Activated T-helper 17 cell treated with anti-CD3 and anti-CD28 coated beads, Interleukin-2, amount 50 U/mL, for 72 hours (primary cell): ENCODE measurements around the gene ACAP3. TPM values are rescaled to one million over a fixed set of nuclear protein-coding genes. Genes with fewer than 3 reads are reported as not detected.

ENCODE experiments used
- ATAC-seq: fragments of 150-1000 bp; cut with Tn5 transposase; replicated peaks from 2 replicates; pipeline ENCODE4 v1.10.0; 2021; ENCODE audit warnings: mild to moderate bottlenecking, moderate library complexity
- H3K27ac Mint-ChIP-seq: one replicate; pipeline ENCODE4 v1.8.0; 2022; ENCODE audit warnings: mixed read lengths
- H3K27me3 Mint-ChIP-seq: one replicate; pipeline ENCODE4 v1.8.0; 2022; ENCODE audit warnings: mixed read lengths
- H3K36me3 Mint-ChIP-seq: one replicate; pipeline ENCODE4 v1.8.0; 2022; ENCODE audit warnings: low read depth, mild to moderate bottlenecking, mixed read lengths
- H3K4me1 Mint-ChIP-seq: one replicate; pipeline ENCODE4 v1.8.0; 2022; ENCODE audit warnings: mixed read lengths
- H3K4me3 Mint-ChIP-seq: one replicate; pipeline ENCODE4 v1.8.0; 2022; ENCODE audit warnings: mild to moderate bottlenecking, mixed read lengths
- H3K9me3 Mint-ChIP-seq: one replicate; pipeline ENCODE4 v1.8.0; 2022; ENCODE audit warnings: mixed read lengths
- total RNA-seq, 2 donors: library from RNA; stranded (reverse); gene quantifications; one replicate each; pipeline ENCODE4 v1.2.3, GENCODE V29; 2022

The ACAP3 gene
- total RNA-seq, 2 donors from 2014 or later = 41.4 to 43.3 TPM

- H3K4me1 Mint-ChIP-seq = no peaks in the 10 kb centered on the region
- H3K36me3 Mint-ChIP-seq = peaks cover 7% of the 10 kb centered on the region
- H3K9me3 Mint-ChIP-seq = no peaks in the 10 kb centered on the region
- H3K4me3 Mint-ChIP-seq = peak overlapping the region; percentile 86
- H3K27me3 Mint-ChIP-seq = no peaks in the 10 kb centered on the region
- no peak for ATAC-seq
- peak overlapping the region; percentile 84 for H3K27ac Mint-ChIP-seq
Observed at GRCh38 chr1:1307261-1307922, 338 bp downstream of the ACAP3 start.

GRCh38 chr1:1306661-1307260 is 969 bp downstream of the ACAP3 start:
- no peak for ATAC-seq
- Mint-ChIP-seq H3K27me3 (no peaks in the 10 kb centered on the region), H3K27ac (peak overlapping the region; percentile 84), H3K4me3 (peak overlapping the region; percentile 86), H3K4me1 (no peaks in the 10 kb centered on the region), H3K9me3 (no peaks in the 10 kb centered on the region), H3K36me3 (peaks cover 7% of the 10 kb centered on the region)

- Mint-ChIP-seq H3K4me1 (no peaks in the 10 kb centered on the region), H3K4me3 (peak overlapping the region; percentile 86), H3K27ac (peak overlapping the region; percentile 84), H3K27me3 (no peaks in the 10 kb centered on the region), H3K36me3 (peaks cover 1% of the 10 kb centered on the region), H3K9me3 (no peaks in the 10 kb centered on the region)
- ATAC-seq = no peak
Observed at GRCh38 chr1:1306070-1306660, 1.6 kb downstream of the ACAP3 start.

- Mint-ChIP-seq H3K4me3 (peak overlapping the region; percentile 86), H3K27me3 (no peaks in the 10 kb centered on the region), H3K9me3 (no peaks in the 10 kb centered on the region), H3K27ac (peak overlapping the region; percentile 84), H3K36me3 (no peaks in the 10 kb centered on the region), H3K4me1 (no peaks in the 10 kb centered on the region)
- no peak for ATAC-seq
Observed at GRCh38 chr1:1305300-1306069, 2.2 kb downstream of the ACAP3 start.

- H3K27me3 Mint-ChIP-seq = no peaks in the 10 kb centered on the region
- H3K4me3 Mint-ChIP-seq = peak overlapping the region; percentile 86
- no peaks in the 10 kb centered on the region for H3K4me1 Mint-ChIP-seq
- H3K9me3 Mint-ChIP-seq = no peaks in the 10 kb centered on the region
- no peak for ATAC-seq
- H3K36me3 Mint-ChIP-seq = no peaks in the 10 kb centered on the region
- no peak overlapping the region for H3K27ac Mint-ChIP-seq
Observed at GRCh38 chr1:1304331-1305299, 3.1 kb downstream of the ACAP3 start.

GRCh38 chr1:1303736-1304135 is 4.0 kb downstream of the ACAP3 start:
- no peak for ATAC-seq
- no peaks in the 10 kb centered on the region for H3K27me3 Mint-ChIP-seq
- no peaks in the 10 kb centered on the region for H3K9me3 Mint-ChIP-seq
- no peak overlapping the region for H3K4me3 Mint-ChIP-seq
- no peak overlapping the region for H3K27ac Mint-ChIP-seq
- H3K36me3 Mint-ChIP-seq = no peaks in the 10 kb centered on the region
- no peaks in the 10 kb centered on the region for H3K4me1 Mint-ChIP-seq

GRCh38 chr1:1302951-1303509 is 4.7 kb downstream of the ACAP3 start:
- Mint-ChIP-seq H3K9me3 (no peaks in the 10 kb centered on the region), H3K4me3 (no peak overlapping the region), H3K27ac (no peak overlapping the region), H3K27me3 (no peaks in the 10 kb centered on the region), H3K36me3 (no peaks in the 10 kb centered on the region), H3K4me1 (no peaks in the 10 kb centered on the region)
- no peak for ATAC-seq

- no peaks in the 10 kb centered on the region for H3K9me3 Mint-ChIP-seq
Observed at GRCh38 chr1:1302006-1302430, 5.7 kb downstream of the ACAP3 start.

GRCh38 chr1:1300352-1300739 is 7.4 kb downstream of the ACAP3 start:
- Mint-ChIP-seq H3K27me3 (no peaks in the 10 kb centered on the region), H3K9me3 (no peaks in the 10 kb centered on the region), H3K36me3 (no peaks in the 10 kb centered on the region), H3K4me3 (no peak overlapping the region), H3K27ac (no peak overlapping the region), H3K4me1 (no peaks in the 10 kb centered on the region)
- no peak for ATAC-seq

More at GRCh38 chr1:1302006-1302430, 5.7 kb downstream of the ACAP3 start:
- no peak overlapping the region for H3K4me3 Mint-ChIP-seq
- no peaks in the 10 kb centered on the region for H3K27me3 Mint-ChIP-seq
- H3K4me1 Mint-ChIP-seq = no peaks in the 10 kb centered on the region
- no peak overlapping the region for H3K27ac Mint-ChIP-seq
- H3K36me3 Mint-ChIP-seq = no peaks in the 10 kb centered on the region
- ATAC-seq = no peak

- Mint-ChIP-seq H3K9me3 (no peaks in the 10 kb centered on the region), H3K27ac (no peak overlapping the region), H3K27me3 (no peaks in the 10 kb centered on the region), H3K36me3 (no peaks in the 10 kb centered on the region), H3K4me1 (no peaks in the 10 kb centered on the region), H3K4me3 (no peak overlapping the region)
- ATAC-seq = peak; percentile 49
Observed at GRCh38 chr1:1299686-1300351, 7.9 kb downstream of the ACAP3 start.

- Mint-ChIP-seq H3K4me3 (no peak overlapping the region), H3K9me3 (no peaks in the 10 kb centered on the region), H3K27ac (no peak overlapping the region), H3K27me3 (no peaks in the 10 kb centered on the region), H3K4me1 (no peaks in the 10 kb centered on the region), H3K36me3 (no peaks in the 10 kb centered on the region)
- ATAC-seq = no peak
Observed at GRCh38 chr1:1298861-1299685, 8.7 kb downstream of the ACAP3 start.

GRCh38 chr1:1297802-1298424 is 9.8 kb downstream of the ACAP3 start:
- ATAC-seq = no peak
- Mint-ChIP-seq H3K4me3 (no peak overlapping the region), H3K27me3 (no peaks in the 10 kb centered on the region), H3K4me1 (no peaks in the 10 kb centered on the region), H3K27ac (no peak overlapping the region), H3K36me3 (no peaks in the 10 kb centered on the region), H3K9me3 (no peaks in the 10 kb centered on the region)
